ENCODE data around the gene ZFX.

DNA sequence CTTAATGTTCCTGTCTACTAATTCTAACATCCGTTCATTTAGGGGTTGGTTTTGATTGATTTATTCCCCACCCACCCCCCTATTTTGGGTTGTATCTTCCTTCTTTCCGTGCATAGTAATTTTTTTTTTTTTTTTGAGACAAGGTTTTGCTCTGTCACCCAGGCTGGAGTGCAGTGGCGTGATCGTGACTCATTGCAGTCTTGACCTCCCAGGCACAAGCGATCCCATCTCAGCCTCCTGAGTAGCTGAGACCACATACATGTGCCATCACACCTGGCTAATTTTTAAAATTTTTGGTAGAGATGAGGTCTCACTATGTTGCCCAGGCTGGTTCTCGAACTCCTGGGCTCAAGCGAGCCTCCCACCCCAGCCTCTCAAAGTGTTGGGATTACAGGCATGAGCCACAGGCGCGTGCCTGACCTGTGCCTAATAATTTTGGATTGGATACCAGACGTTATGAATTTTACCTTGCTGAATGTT is 79.9 kb downstream of the ZFX start:
- TF ChIP-seq, protein P1, sequence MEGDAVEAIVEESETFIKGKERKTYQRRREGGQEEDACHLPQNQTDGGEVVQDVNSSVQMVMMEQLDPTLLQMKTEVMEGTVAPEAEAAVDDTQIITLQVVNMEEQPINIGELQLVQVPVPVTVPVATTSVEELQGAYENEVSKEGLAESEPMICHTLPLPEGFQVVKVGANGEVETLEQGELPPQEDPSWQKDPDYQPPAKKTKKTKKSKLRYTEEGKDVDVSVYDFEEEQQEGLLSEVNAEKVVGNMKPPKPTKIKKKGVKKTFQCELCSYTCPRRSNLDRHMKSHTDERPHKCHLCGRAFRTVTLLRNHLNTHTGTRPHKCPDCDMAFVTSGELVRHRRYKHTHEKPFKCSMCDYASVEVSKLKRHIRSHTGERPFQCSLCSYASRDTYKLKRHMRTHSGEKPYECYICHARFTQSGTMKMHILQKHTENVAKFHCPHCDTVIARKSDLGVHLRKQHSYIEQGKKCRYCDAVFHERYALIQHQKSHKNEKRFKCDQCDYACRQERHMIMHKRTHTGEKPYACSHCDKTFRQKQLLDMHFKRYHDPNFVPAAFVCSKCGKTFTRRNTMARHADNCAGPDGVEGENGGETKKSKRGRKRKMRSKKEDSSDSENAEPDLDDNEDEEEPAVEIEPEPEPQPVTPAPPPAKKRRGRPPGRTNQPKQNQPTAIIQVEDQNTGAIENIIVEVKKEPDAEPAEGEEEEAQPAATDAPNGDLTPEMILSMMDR (conservative IDR thresholded peaks at IDR 0.05; ENCODE audit: low read depth, low read length), result no peak
- TF ChIP-seq EZH2 (IDR thresholded peaks at IDR 0.05; ENCODE audit: borderline replicate concordance, low read depth, low read length, poor library complexity, severe bottlenecking), result no peak
